ENCODE measurements around the gene MORN1. TPM values are rescaled to one million over a fixed set of nuclear protein-coding genes. Genes with fewer than 3 reads are reported as not detected.
"Not testable (repeated sequence)": the region's sequence is repeated elsewhere in the genome, so short reads cannot be mapped to it uniquely, and the experiment has no call there.

MORN1 gene
- total RNA-seq, 1 donor from 2014 or later: 10.8 TPM

DNA sequence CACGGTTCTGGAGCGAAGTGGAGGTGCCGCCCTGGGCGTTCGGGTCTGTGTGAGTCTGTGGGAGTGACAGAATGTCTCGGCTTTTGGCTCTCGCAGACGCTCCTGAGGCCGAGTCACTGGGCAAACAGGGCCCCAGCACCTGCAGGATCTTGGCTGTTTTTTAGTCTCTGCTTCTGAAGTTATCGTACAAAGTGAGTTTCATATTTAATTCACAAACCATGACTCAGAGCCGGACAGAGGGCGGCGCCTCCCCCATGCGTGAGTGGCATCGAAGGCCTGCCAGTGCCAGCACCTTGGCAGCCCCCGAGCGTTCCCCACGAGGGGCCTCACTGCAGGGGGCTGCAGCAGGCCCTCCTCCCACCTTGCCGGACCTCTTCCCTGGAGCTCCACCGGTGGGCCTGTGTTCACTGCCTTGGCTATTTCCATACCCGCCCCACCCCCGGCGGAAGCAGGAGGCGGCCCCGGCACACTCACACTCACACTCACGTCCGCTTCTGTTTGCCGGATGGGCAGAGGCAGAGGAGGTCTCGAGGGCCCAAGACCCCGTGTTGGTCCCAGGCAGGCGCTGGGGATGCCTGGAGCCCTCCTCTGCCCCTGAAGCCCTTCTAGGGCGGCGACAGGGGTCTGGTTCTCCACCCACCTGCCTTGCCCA, 56.3 kb downstream of the MORN1 start:
- Mint-ChIP-seq H3K36me3 (ENCODE audit: unreplicated experiment) (no peaks in the 10 kb centered on the region), H3K27me3 (ENCODE audit: unreplicated experiment) (peaks cover 11% of the 10 kb centered on the region), H3K4me1 (ENCODE audit: low read depth, unreplicated experiment) (peaks cover 2% of the 10 kb centered on the region), H3K4me3 (ENCODE audit: unreplicated experiment) (no peak overlapping the region), H3K9me3 (ENCODE audit: unreplicated experiment) (peaks cover under 1% of the 10 kb centered on the region), H3K27ac (ENCODE audit: unreplicated experiment) (no peak overlapping the region)
- TF ChIP-seq, protein P1, sequence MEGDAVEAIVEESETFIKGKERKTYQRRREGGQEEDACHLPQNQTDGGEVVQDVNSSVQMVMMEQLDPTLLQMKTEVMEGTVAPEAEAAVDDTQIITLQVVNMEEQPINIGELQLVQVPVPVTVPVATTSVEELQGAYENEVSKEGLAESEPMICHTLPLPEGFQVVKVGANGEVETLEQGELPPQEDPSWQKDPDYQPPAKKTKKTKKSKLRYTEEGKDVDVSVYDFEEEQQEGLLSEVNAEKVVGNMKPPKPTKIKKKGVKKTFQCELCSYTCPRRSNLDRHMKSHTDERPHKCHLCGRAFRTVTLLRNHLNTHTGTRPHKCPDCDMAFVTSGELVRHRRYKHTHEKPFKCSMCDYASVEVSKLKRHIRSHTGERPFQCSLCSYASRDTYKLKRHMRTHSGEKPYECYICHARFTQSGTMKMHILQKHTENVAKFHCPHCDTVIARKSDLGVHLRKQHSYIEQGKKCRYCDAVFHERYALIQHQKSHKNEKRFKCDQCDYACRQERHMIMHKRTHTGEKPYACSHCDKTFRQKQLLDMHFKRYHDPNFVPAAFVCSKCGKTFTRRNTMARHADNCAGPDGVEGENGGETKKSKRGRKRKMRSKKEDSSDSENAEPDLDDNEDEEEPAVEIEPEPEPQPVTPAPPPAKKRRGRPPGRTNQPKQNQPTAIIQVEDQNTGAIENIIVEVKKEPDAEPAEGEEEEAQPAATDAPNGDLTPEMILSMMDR (IDR thresholded peaks at IDR 0.05; ENCODE audit: partially characterized antibody, unreplicated experiment): no peak
- DNase-seq: no peak

DNA sequence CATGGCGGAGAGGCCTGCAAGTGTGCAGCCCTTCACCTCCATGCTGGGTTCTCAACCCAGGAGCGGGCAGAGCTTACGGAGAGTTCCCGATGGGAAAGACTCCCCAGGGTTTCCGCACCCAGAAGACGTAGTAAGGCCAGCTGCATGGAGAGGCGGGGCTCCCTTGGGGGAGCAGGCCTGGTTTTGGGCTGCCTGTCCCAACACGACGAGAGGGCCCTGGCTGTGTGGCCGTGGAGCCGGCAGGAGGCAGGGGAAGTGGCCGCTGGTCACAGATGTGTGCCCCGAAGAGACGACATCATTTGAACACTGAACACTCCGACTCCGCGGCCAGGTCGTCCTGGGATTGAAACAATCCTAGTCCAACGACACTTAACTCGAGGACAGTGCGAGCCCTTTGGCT, 57.0 kb downstream of the MORN1 start:
- peaks cover 11% of the 10 kb centered on the region for H3K27me3 Mint-ChIP-seq (ENCODE audit: unreplicated experiment)
- H3K36me3 Mint-ChIP-seq (ENCODE audit: unreplicated experiment): no peaks in the 10 kb centered on the region
- no peak overlapping the region for H3K4me3 Mint-ChIP-seq (ENCODE audit: unreplicated experiment)
- DNase-seq: no peak
- H3K4me1 Mint-ChIP-seq (ENCODE audit: low read depth, unreplicated experiment): peaks cover 2% of the 10 kb centered on the region
- no peaks in the 10 kb centered on the region for H3K9me3 Mint-ChIP-seq (ENCODE audit: unreplicated experiment)
- TF ChIP-seq, protein P1 (IDR thresholded peaks at IDR 0.05; ENCODE audit: partially characterized antibody, unreplicated experiment): no peak
- H3K27ac Mint-ChIP-seq (ENCODE audit: unreplicated experiment): no peak overlapping the region

DNA sequence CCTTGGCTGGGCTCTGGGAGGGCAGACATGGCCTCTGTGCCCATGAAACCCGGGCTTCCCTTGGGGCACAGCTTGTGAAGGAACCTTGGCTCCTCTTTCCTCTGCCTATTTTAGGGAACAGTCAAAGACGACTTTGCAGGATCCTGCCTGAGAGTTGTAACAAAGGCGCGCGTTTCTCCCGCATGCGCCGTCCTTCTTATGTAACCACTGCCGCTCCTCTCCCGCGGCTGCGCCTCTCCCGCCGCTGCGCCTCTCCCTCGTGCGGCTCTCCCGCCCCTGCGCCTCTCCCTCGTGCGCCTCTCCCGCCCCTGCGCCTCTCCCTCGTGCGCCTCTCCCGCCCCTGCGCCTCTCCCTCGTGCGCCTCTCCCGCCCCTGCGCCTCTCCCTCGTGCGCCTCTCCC, 59.8 kb downstream of the MORN1 start:
- not testable (repeated sequence) for H3K36me3 Mint-ChIP-seq (ENCODE audit: unreplicated experiment); DNase-seq; H3K27me3 Mint-ChIP-seq (ENCODE audit: unreplicated experiment); H3K27ac Mint-ChIP-seq (ENCODE audit: unreplicated experiment); H3K4me1 Mint-ChIP-seq (ENCODE audit: low read depth, unreplicated experiment); H3K4me3 Mint-ChIP-seq (ENCODE audit: unreplicated experiment); H3K9me3 Mint-ChIP-seq (ENCODE audit: unreplicated experiment)

DNA sequence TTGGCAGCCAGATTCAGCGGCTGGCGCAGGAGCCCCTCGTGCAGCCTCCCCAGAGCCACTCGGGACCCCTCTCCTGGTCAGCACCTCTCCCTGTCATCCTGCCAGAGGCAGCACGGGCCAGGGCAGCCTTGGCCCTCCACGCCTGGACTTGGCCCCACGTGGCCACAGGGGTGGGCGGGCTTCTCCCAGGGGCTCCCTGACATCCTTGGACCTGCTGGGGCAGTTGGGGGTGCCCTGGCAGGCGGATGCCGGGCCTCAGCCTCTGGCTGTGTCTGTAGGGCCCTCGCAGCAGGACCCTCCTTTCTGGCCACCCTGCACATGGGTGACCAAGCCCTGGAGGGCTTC, 60.2 kb downstream of the MORN1 start:
- no peak overlapping the region for H3K27ac Mint-ChIP-seq (ENCODE audit: unreplicated experiment)
- no peak overlapping the region for H3K4me3 Mint-ChIP-seq (ENCODE audit: unreplicated experiment)
- peaks cover 9% of the 10 kb centered on the region for H3K27me3 Mint-ChIP-seq (ENCODE audit: unreplicated experiment)
- TF ChIP-seq, protein P1 (IDR thresholded peaks at IDR 0.05; ENCODE audit: partially characterized antibody, unreplicated experiment): no peak
- H3K36me3 Mint-ChIP-seq (ENCODE audit: unreplicated experiment): no peaks in the 10 kb centered on the region
- peaks cover 6% of the 10 kb centered on the region for H3K4me1 Mint-ChIP-seq (ENCODE audit: low read depth, unreplicated experiment)
- peaks cover 6% of the 10 kb centered on the region for H3K9me3 Mint-ChIP-seq (ENCODE audit: unreplicated experiment)
- DNase-seq: no peak

DNA sequence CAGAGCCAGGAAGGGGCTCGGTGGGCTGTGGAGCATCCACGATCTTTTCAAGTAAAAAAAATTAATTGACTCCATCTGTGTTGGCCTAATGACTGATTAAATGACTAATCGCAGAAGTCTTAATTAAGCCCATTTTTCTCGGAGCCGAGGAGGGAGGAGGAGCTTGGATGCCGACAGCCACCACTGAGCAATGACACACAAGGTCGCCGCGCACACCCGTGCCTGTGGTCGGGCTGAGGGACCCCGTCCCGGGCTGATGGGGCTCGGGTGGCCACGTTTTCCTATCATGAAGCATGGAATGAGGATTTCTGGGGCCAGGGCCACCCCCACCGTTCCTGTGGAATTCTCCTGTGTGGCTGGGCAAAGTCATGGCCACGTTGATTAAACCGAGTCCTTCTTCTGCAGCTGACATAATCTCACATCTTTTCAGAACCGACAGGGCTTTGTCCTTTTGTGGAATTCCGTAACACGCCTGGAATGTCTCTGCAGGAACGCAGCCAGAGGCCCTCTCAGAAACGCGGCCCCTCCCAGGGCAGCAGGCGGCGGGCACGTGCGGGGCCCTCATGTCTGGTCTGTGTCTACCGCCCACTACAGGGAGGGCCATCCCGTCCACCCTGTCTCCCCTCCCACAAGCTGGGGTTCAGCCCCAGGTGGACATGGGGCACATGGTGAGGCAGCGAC, 60.7 kb downstream of the MORN1 start:
- TF ChIP-seq, protein P1 (IDR thresholded peaks at IDR 0.05; ENCODE audit: partially characterized antibody, unreplicated experiment): no peak
- Mint-ChIP-seq H3K9me3 (ENCODE audit: unreplicated experiment) (peaks cover 8% of the 10 kb centered on the region), H3K4me3 (ENCODE audit: unreplicated experiment) (no peak overlapping the region), H3K27ac (ENCODE audit: unreplicated experiment) (no peak overlapping the region), H3K36me3 (ENCODE audit: unreplicated experiment) (no peaks in the 10 kb centered on the region), H3K27me3 (ENCODE audit: unreplicated experiment) (peaks cover 9% of the 10 kb centered on the region), H3K4me1 (ENCODE audit: low read depth, unreplicated experiment) (peaks cover 6% of the 10 kb centered on the region)
- no peak for DNase-seq
